GM19324 (cell line): ENCODE measurements around the gene JAK1.

Source experiments
- ATAC-seq: cut with Tn5 transposase; IDR thresholded peaks from one replicate; pipeline ENCODE4 v1.9.1; 2021; ENCODE audit warnings: mild to moderate bottlenecking, moderate library complexity; ENCODE audit not compliant: unreplicated experiment, low FRiP score

JAK1 gene

GRCh38 chr1:64980745-64981600 is 14.6 kb upstream of the JAK1 start:
- no peak for ATAC-seq

GRCh38 chr1:64979358-64979757 is 13.0 kb upstream of the JAK1 start:
- ATAC-seq: no peak

- no peak for ATAC-seq
Observed at GRCh38 chr1:64976361-64976760, 10.0 kb upstream of the JAK1 start.

- ATAC-seq: no peak
Observed at GRCh38 chr1:64975740-64976139, 9.4 kb upstream of the JAK1 start.

- no peak for ATAC-seq
Observed at GRCh38 chr1:64975127-64975526, 8.8 kb upstream of the JAK1 start.

- ATAC-seq: no peak
Observed at GRCh38 chr1:64974288-64974825, 8.0 kb upstream of the JAK1 start.

GRCh38 chr1:64973061-64973647 is 6.8 kb upstream of the JAK1 start:
- ATAC-seq: no peak

GRCh38 chr1:64969305-64970046 is 3.1 kb upstream of the JAK1 start:
- no peak for ATAC-seq

- no peak for ATAC-seq
Observed at GRCh38 chr1:64967381-64967780, 1.0 kb upstream of the JAK1 start.

GRCh38 chr1:64965366-64966157 is 787 bp downstream of the JAK1 start:
- ATAC-seq: peak; percentile 52

- ATAC-seq: no peak
Observed at GRCh38 chr1:64963466-64963865, 2.9 kb downstream of the JAK1 start.

- no peak for ATAC-seq
Observed at GRCh38 chr1:64962441-64962840, 3.9 kb downstream of the JAK1 start.

GRCh38 chr1:64961923-64962322 is 4.4 kb downstream of the JAK1 start:
- no peak for ATAC-seq

- ATAC-seq: peak; percentile 54
Observed at GRCh38 chr1:64960731-64961130, 5.6 kb downstream of the JAK1 start.

- ATAC-seq: no peak
Observed at GRCh38 chr1:64959986-64960385, 6.4 kb downstream of the JAK1 start.

GRCh38 chr1:64956733-64957441 is 9.5 kb downstream of the JAK1 start:
- ATAC-seq: peak; percentile 77

GRCh38 chr1:64956010-64956640 is 10.2 kb downstream of the JAK1 start:
- peak; percentile 0 for ATAC-seq

GRCh38 chr1:64955097-64956009 is 11.0 kb downstream of the JAK1 start:
- ATAC-seq: no peak
